Lower leg skin (tissue), 4 donors: ENCODE measurements around the gene TAMALIN. TPM values are rescaled to one million over a fixed set of nuclear protein-coding genes. Genes with fewer than 3 reads are reported as not detected.
A peak's percentile ranks its signal among the peaks of the same experiment; 100 is the strongest.

Experiments
- DNase-seq, 2 donors: peaks; one replicate each; pipeline ENCODE4 v3.0.0-alpha.2; 2019; ENCODE audit warnings: low spot score in 2 of 2
- H3K4me3 ChIP-seq: fragments of 200-600 bp; sonication (generic); 2 replicates; pipeline ENCODE4 v1.5.1; 2017; ENCODE audit warnings: mild to moderate bottlenecking, low read depth; ENCODE audit not compliant: poor library complexity, severe bottlenecking
- POLR2A ChIP-seq, 2 donors: fragments of 450-650 bp; IDR thresholded peaks; one replicate each; pipeline ENCODE4 v1.6.1; 2016 to 2017; ENCODE audit warnings: antibody characterized with exemption in 2 of 2, mild to moderate bottlenecking in 1 of 2, moderate library complexity in 1 of 2
- WGBS, 2 donors: methylation state at CpG; one replicate each; pipeline ENCODE4 v1.1.5; 2018; 5-methylcytosine and 5-hydroxymethylcytosine counted together
- intact Hi-C: fragments of 100-400 bp; cut with DNase I; formaldehyde crosslinking; loops from one replicate; pipeline ENCODE4 v1.15.0; 2023; ENCODE audit warnings: low total_unique reads
- total RNA-seq, 4 donors: library from RNA; depleted of rRNA; stranded (reverse); fragments of >200 nt; gene quantifications; one replicate each; pipeline ENCODE4 v1.1.0, GENCODE V29; 2016
- TF ChIP-seq, protein P1 (sequence below), 3 donors: fragments of 450-650 bp; IDR thresholded peaks; one replicate each; pipeline ENCODE4 v1.5.1; 2016; ENCODE audit warnings: antibody characterized with exemption in 3 of 3, mild to moderate bottlenecking in 3 of 3, moderate library complexity in 2 of 3

Gene TAMALIN
- total RNA-seq, 4 donors from 2014 or later, result 14.6 to 34.2 (median 25.9) TPM

DNA sequence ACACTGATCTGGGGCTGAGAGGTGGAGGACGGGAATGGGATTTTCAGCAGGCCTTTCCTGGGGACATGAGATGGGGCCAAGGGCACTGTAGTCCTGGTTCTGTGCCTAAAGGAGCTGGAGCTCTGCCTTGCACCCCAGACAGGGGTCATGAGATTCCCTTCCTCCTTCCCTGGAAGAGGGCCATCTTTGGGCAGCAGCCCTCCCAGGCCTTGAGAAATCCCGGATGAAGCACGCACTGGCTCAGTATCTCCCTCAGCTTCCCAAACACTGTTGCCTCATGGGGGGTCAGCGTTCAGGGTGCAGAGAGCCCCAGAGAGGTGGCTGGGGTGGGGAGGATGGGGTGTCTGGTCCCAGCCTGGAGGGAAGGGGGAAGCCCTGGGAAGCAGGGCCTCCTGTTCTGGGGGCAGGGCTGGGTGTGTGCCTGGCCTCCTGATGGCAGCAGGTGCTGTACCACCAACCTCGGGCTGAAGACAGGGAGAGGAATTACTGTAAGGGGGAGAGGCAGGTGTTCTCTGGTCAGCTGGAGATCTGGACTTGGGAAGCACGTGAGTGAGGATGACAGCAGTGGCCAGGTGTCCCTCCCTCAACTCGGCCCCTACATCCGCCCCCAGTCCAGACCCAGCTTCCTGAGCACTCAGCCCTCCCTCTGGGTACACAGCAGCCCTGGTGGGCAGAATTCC is 36.1 kb downstream of the TAMALIN start:
- DNase-seq, result peak in 1 of 2 donors; percentile 86
- 77 to 79% methylated on average over 8 of the region's 8 CpGs for WGBS, 2 donors
- TF ChIP-seq, protein P1, sequence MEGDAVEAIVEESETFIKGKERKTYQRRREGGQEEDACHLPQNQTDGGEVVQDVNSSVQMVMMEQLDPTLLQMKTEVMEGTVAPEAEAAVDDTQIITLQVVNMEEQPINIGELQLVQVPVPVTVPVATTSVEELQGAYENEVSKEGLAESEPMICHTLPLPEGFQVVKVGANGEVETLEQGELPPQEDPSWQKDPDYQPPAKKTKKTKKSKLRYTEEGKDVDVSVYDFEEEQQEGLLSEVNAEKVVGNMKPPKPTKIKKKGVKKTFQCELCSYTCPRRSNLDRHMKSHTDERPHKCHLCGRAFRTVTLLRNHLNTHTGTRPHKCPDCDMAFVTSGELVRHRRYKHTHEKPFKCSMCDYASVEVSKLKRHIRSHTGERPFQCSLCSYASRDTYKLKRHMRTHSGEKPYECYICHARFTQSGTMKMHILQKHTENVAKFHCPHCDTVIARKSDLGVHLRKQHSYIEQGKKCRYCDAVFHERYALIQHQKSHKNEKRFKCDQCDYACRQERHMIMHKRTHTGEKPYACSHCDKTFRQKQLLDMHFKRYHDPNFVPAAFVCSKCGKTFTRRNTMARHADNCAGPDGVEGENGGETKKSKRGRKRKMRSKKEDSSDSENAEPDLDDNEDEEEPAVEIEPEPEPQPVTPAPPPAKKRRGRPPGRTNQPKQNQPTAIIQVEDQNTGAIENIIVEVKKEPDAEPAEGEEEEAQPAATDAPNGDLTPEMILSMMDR (IDR thresholded peaks at IDR 0.05), result no peak
- intact Hi-C loops, result no loop called here
- H3K4me3 ChIP-seq, result no peak overlapping the region

DNA sequence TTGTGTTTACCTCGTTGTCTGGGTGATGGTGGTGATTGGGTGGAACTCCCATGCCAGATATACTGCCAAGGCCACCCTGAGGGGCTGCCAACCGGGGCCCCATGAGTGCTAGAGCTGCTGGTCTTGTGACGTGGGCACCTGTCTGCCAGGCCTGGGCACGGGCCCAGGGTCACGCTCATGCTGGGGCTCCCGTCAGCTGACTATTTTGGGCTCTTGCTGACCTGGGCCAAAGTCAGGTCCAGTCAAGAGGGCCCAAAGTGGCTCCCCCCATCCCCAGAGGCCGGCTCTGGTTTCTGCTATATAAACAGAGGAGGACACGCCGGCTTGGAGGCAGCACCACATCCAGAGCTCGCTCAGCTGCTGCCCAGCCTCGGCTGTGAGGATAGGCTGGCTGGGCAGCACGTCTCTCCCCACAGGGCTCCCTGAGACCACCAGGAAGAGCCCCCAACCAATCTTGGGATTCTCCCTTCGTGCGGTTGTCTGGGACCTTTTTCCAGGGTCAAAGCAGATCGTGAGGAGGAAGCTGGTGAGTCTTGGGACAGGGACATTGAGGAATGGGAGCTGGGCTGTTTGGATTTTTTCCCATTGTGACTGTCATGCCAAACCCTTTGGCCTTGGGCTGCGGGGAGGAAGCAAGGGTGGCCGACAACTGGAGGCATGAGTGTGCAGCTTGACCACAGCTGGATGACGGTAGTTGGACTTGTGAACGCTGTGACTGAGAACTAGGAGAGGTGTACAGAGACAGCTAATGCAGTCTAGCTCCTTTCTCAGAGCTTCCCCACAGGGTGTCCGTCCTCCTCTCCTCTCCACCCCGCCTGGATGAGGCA is 36.9 kb downstream of the TAMALIN start:
- H3K4me3 ChIP-seq, result no peak overlapping the region
- TF ChIP-seq, protein P1 (IDR thresholded peaks at IDR 0.05), result no peak
- TF ChIP-seq POLR2A (IDR thresholded peaks at IDR 0.05), result no peak
- intact Hi-C loops, result no loop called here
- peak in 1 of 2 donors; percentile 87 for DNase-seq
- 63 to 66% methylated on average over 18 to 21 of the region's 21 CpGs for WGBS, 2 donors

DNA sequence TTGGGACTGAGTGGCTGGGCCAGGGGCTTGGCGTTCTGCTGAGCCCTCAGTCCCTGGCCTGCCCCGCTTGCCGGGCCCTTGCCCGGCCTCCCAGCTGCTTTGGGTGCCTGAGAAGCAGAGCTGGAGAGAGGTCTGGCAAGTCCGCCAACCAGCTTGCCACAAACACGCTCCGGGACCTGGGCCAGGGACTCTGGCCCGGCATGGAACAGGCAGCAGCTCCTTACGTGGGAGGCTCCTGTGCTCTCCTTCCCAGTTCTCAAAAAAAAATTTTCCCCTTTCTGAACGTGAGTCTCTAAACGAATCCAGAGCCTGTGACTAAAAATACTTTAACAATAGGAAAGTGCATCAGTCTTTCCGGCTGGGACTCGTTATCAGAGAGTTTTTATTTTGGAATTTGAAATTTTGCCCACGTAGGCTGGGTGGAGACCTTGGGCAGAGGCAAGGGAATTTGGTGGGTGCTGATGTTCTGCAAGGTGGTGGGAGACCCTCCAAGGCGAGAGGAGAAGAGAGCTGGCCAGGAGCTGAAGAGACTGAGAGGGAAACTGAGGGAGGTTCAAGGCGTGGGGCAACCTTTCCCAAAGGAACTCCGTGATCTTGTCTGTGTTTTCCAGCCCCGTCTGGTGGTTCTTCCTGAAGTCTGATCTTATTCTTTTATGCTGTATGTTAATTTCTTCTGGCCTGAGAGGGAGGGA is 37.7 kb downstream of the TAMALIN start:
- DNase-seq, result peak in 1 of 2 donors; percentile 95
- whole genome bisulfite sequencing, 2 donors, result 20 to 23% methylated on average over 16 to 18 of the region's 18 CpGs
- intact Hi-C loops, result no loop called here
- no peak for TF ChIP-seq POLR2A (IDR thresholded peaks at IDR 0.05)
- H3K4me3 ChIP-seq, result no peak overlapping the region

DNA sequence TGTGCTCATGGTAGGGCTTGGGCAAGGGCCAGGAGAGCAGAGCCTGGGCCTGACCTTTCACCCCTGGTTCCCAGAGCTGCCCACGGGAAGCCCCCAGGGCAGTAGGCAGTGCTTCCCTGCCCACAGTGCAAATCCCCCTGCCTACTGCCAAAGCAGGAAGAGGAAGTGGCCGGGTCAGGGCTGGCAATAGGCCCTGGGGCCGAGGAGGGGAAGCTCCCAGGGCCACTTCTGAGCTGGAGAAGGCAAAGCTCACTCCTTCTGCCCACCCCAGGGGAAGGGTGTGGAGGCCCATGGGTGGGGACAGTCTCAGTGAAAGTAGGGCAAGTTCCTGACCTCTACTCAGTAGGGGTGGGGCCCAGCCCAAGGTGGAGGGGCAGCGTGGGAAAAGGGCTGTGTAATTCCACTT is 39.1 kb downstream of the TAMALIN start:
- intact Hi-C loops, result no loop called here
- 28 to 31% methylated on average over 4 of the region's 4 CpGs for WGBS, 2 donors
- no peak for DNase-seq
- TF ChIP-seq POLR2A (IDR thresholded peaks at IDR 0.05), result no peak
- TF ChIP-seq, protein P1 (IDR thresholded peaks at IDR 0.05), result no peak
- H3K4me3 ChIP-seq, result no peak overlapping the region

DNA sequence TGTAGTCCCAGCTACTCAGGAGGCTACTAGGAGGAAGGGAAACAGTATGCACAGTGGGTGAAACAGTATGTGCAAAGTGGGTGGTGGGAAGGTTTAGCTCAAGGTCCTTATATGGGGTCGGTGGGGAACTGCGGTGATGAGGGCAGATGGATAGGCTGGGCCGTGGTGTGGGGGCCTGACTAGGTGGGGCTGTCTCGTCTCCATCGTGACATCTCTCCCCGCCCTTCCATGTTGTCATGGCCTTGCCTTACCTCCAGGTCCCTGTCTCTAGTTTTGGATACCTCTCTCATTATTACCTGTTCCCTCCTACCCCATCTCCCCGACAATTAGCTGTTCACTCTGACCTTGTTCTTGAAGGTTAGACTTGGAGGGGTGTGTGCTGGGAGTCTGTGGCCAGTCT is 40.1 kb downstream of the TAMALIN start:
- H3K4me3 ChIP-seq, result no peak overlapping the region
- no peak for TF ChIP-seq POLR2A (IDR thresholded peaks at IDR 0.05)
- TF ChIP-seq, protein P1 (IDR thresholded peaks at IDR 0.05), result no peak
- intact Hi-C loops, result no loop called here
- DNase-seq, result no peak
- 89 to 90% methylated on average over 7 of the region's 7 CpGs for WGBS, 2 donors

DNA sequence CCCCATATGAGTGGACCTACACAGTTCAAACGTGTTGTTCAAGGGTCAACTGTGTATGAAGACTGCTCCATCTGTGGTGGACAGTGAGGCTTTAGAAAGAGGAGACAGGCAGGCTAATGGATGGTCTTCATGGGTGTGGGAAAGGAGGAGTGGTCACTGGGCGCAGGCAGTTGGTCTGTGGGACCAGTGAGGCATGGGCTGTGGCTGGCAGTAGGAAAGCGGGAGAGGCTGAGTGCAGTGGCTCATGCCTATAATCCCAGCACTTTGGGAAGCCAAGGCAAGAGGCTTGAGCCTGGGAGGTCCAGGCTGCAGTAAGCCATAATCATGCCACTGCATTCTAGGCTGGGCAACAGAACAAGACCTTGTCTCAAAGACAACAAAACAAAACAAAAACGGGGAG is 42.5 kb downstream of the TAMALIN start:
- TF ChIP-seq, protein P1 (IDR thresholded peaks at IDR 0.05), result no peak
- H3K4me3 ChIP-seq, result no peak overlapping the region
- intact Hi-C loops, result no loop called here
- WGBS, 2 donors, result 72 to 78% methylated on average over 4 of the region's 4 CpGs
- DNase-seq, result no peak
